GM12872 (cell line): ENCODE data around the gene SCRN1.

Experiments used
- CTCF ChIP-seq: IDR thresholded peaks from 3 replicates; pipeline ENCODE4 v1.5.1; 2011; ENCODE audit warnings: low read depth, mild to moderate bottlenecking, low read length, moderate library complexity; ENCODE audit not compliant: insufficient read depth

The SCRN1 gene

GRCh38 chr7:29989257-29989995 is at the start of gene SCRN1:
SCRN1 (minus strand) TSS chr7:29989801; CDS start chr7:29969067, 20,734 bp downstream.
- TF ChIP-seq CTCF: peak; percentile 8; the same call in 1 of the 3 replicates

GRCh38 chr7:30038196-30038980 is 48.8 kb upstream of the SCRN1 start:
- no peak for TF ChIP-seq CTCF

GRCh38 chr7:30036220-30036619 is 46.6 kb upstream of the SCRN1 start:
- no peak for TF ChIP-seq CTCF

GRCh38 chr7:30034501-30034900 is 44.9 kb upstream of the SCRN1 start:
- TF ChIP-seq CTCF: no peak

GRCh38 chr7:30032310-30033125 is 42.9 kb upstream of the SCRN1 start:
- no peak for TF ChIP-seq CTCF

- TF ChIP-seq CTCF: peak; percentile 30; the same call in 1 of the 3 replicates
These were observed 40.1 kb upstream of the SCRN1 start for GRCh38 chr7:30029696-30030095.
